GM19455 (cell line): ENCODE measurements around the gene CD300LG.

Source experiments
- ATAC-seq: cut with Tn5 transposase; IDR thresholded peaks from one replicate; pipeline ENCODE4 v1.9.1; 2021; ENCODE audit not compliant: unreplicated experiment

The CD300LG gene

GRCh38 chr17:43905400-43905984, 58.5 kb downstream of the CD300LG start:
- no peak for ATAC-seq

DNA sequence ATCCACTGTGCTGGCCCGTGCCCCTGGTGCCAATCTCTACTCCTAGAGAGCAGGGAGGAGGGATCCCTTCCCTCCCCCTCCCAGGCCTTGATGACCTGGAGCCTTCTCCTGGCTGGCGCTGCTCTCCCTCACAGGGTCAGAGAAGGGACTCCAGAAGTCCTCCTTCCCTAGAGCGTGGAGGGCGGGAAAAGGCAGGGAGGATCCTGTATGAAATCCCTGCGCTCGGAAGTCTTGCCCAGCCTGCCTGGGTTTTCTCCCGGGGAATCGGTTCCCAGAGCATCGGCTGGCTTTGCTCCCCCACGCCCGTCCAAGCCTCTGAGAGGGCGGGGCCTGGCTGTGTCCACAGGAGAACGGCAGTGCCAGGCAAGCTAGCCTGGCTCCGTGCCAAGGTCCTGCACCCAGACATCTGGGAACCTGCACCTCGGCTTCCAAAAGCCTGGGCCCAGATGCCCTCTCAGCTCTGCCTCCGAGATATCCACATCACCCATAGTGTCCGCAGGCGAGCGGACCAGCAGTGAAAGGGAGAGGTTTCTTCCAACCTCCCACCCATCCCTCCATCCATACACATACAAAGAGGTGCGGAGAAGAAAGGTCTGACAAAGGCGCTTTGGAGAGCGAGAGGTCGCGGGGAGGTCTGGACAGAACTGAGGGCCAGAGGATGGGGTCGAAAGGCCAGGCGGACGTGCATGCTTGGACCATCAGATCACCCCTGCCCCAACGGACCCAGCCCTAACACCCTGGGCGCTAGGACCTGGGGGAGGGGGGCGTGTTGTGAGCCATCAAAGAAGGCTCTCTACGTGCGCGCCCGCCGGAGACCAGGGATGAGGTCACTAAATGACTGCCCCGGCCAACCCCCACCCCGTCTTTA, 59.2 kb downstream of the CD300LG start:
- no peak for ATAC-seq

- no peak for ATAC-seq
Measured at GRCh38 chr17:43906951-43907424, 60.0 kb downstream of the CD300LG start.

GRCh38 chr17:43907425-43907981, 60.5 kb downstream of the CD300LG start, which contains the start of gene MPP2:
Gene MPP2 (minus strand): TSS chr17:43907536. CDS start chr17:43904460, 3,076 bp downstream.
- ATAC-seq: no peak

- no peak for ATAC-seq
Measured at GRCh38 chr17:43907998-43908721, 61.2 kb downstream of the CD300LG start.

DNA sequence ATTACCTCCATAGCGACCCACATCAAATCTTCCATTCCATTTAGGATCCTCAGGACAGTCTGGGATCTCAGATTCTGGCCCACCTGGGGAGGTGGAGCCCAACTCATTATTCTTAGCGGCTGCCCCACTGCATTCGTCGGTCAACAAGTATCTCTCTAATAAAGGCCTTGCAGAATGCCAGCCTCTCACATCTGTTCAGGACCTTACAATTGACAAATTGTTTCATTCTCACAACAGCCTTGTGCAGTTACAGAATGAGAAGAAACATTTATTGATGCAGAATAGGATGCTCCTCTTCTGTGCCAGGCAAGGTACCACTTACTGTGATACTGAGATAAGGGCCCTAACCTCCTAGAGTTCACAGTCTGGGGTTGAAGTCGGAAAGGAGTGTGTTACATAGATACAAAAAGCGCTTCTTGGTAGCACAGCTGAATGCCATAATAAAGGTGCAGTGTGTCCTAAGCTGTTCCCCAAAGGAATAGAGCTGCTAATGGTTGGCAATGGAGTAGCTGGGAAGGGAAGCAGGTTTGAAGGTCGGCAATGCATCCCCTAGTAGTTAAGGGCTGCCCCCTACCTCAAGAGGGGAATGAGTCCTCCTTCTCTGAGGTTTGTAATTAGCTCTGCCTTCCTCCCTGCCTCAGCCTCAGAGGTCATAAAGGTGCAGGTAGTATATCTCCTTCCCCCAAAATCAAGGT, 62.7 kb downstream of the CD300LG start:
- ATAC-seq: no peak

- no peak for ATAC-seq
Measured at GRCh38 chr17:43911904-43912303, 64.9 kb downstream of the CD300LG start.

GRCh38 chr17:43912635-43913304, 65.8 kb downstream of the CD300LG start:
- no peak for ATAC-seq
